K562 (cell line): ENCODE data around the gene SLC25A21. TPM values are rescaled to one million over a fixed set of nuclear protein-coding genes. Genes with fewer than 3 reads are reported as not detected.

ENCODE experiments used
- ATAC-seq: fragments of 200-7000 bp; cut with Tn5 transposase; 3 replicates; pipeline ENCODE4 v1.9.1; 2020; ENCODE audit warnings: moderate library complexity
- BruUV-seq: library from RNA; stranded (reverse); fragments of 400-500 nt; replicated peaks from 2 replicates; lab custom pipeline; 2021; lab: Mats Ljungman, UMichigan
- CTCF ChIA-PET: fragments of 300-600 bp; formaldehyde crosslinking; extraction: SDS; loops from one replicate; lab custom pipeline; 2021; ENCODE audit warnings: low intra/inter-chr PET ratio; lab: Yijun Ruan, JAX
- POLR2A ChIA-PET: fragments of 300-600, 350-650 bp; sonication (Branson Sonifier 250); formaldehyde crosslinking; extraction: SDS; loops from one replicate; lab custom pipeline; 2021; ENCODE audit warnings: antibody characterized with exemption, inconsistent platforms; lab: Yijun Ruan, JAX
- DNase-seq, 4 experiments: peaks; one replicate each; pipeline versions ENCODE4 v3.0.0 to v3.0.0-alpha.2; 2011 to 2018; ENCODE audit warnings: low spot score in 3 of 4, mixed read lengths in 3 of 4; ENCODE audit errors: extremely low read depth in 1 of 4
- FAIRE-seq: peaks from 2 replicates; lab custom pipeline; 2011; peaks lifted over from hg19 to GRCh38; lab: Jason Lieb, UNC
- H2AFZ ChIP-seq: 2 replicates; pipeline ENCODE4 v1.6.0; 2011; ENCODE audit warnings: low read depth, low read length, control low read depth, inconsistent platforms
- H3K27ac ChIP-seq: fragments of 200-600 bp; 3 replicates; pipeline ENCODE4 v1.8.0; 2011; ENCODE audit warnings: low read depth, mild to moderate bottlenecking, control low read depth, inconsistent platforms, low read length, moderate library complexity, mixed read lengths; ENCODE audit errors: extremely low read depth
- H3K27me3 ChIP-seq, 2 experiments: fragments of 300-600 bp in 1 of 2; 2 replicates in 1 of 2; 3 replicates in 1 of 2; pipeline versions ENCODE4 v1.6.0 to v1.8.0; 2011; ENCODE audit warnings: inconsistent platforms in 2 of 2, low read length in 2 of 2, mild to moderate bottlenecking in 1 of 2, mixed read lengths in 1 of 2, moderate library complexity in 1 of 2; ENCODE audit not compliant: control insufficient read depth in 2 of 2, insufficient read depth in 2 of 2
- H3K36me3 ChIP-seq: fragments of 300-600 bp; 3 replicates; pipeline ENCODE4 v1.8.0; 2011; ENCODE audit warnings: mild to moderate bottlenecking, low read length, inconsistent platforms; ENCODE audit not compliant: control insufficient read depth, insufficient read depth
- H3K4me1 ChIP-seq, 2 experiments: fragments of 200-600 bp in 1 of 2; replicated peaks in 1 of 2; 2 replicates in 1 of 2; 3 replicates in 1 of 2; pipeline versions ENCODE4 v1.5.1 to v1.8.0; 2011; ENCODE audit warnings: inconsistent platforms in 2 of 2, low read length in 2 of 2, mild to moderate bottlenecking in 1 of 2, mixed read lengths in 1 of 2, moderate library complexity in 1 of 2; ENCODE audit not compliant: control insufficient read depth in 2 of 2, insufficient read depth in 2 of 2
- H3K4me2 ChIP-seq: 2 replicates; pipeline ENCODE4 v1.6.1; 2011; ENCODE audit warnings: low read length, control low read depth, inconsistent platforms, mixed read lengths; ENCODE audit not compliant: insufficient read depth
- H3K4me3 ChIP-seq: fragments of 200-600 bp; sonication (generic), shearing (Covaris generic); 2 replicates; pipeline ENCODE4 v1.5.1; 2016; ENCODE audit warnings: control low read depth, inconsistent platforms
- H3K79me2 ChIP-seq: fragments of 200-600 bp; 3 replicates; pipeline ENCODE4 v1.8.0; 2011; ENCODE audit warnings: low read length, inconsistent platforms; ENCODE audit not compliant: control insufficient read depth, insufficient read depth
- H3K9ac ChIP-seq, 2 experiments: 2 replicates each; pipeline versions ENCODE4 v1.6.0 to v1.6.1; 2011; ENCODE audit warnings: low read depth in 2 of 2, low read length in 2 of 2, control low read depth in 1 of 2, inconsistent platforms in 1 of 2, mild to moderate bottlenecking in 1 of 2, mixed read lengths in 1 of 2; ENCODE audit not compliant: insufficient read depth in 1 of 2
- H3K9me1 ChIP-seq: one replicate; pipeline ENCODE4 v1.6.0; 2011; ENCODE audit warnings: inconsistent platforms, mild to moderate bottlenecking, low read length, moderate library complexity; ENCODE audit not compliant: control insufficient read depth, insufficient read depth
- H3K9me3 ChIP-seq: replicated peaks from 2 replicates; pipeline ENCODE4 v1.5.1; 2011; ENCODE audit warnings: low read depth, low read length, inconsistent platforms; ENCODE audit not compliant: control insufficient read depth, insufficient read depth
- H4K20me1 ChIP-seq: replicated peaks from 2 replicates; pipeline ENCODE4 v1.6.1; 2011; ENCODE audit warnings: low read length, inconsistent platforms, mixed read lengths; ENCODE audit not compliant: control insufficient read depth, insufficient read depth
- CBX1 ChIP-seq: sonication (generic); IDR thresholded peaks from 2 replicates; pipeline ENCODE4 v1.6.1; 2016; ENCODE audit warnings: antibody characterized with exemption, low read depth, mild to moderate bottlenecking
- PHF8 ChIP-seq: fragments of 200-600 bp; sonication (generic); IDR thresholded peaks from 2 replicates; pipeline ENCODE4 v1.6.1; 2012; ENCODE audit warnings: mixed run types, mild to moderate bottlenecking, inconsistent platforms, low read length, moderate library complexity, borderline replicate concordance
- SMAD3 ChIP-seq: fragments of 450-650 bp; formaldehyde crosslinking; conservative IDR thresholded peaks from 2 replicates; pipeline ENCODE4 v1.4.0; 2020; ENCODE audit warnings: mild to moderate bottlenecking
- ZNF780A ChIP-seq: fragments of 250-450 bp; sonication (Bioruptor Pico); IDR thresholded peaks from 2 replicates; pipeline ENCODE4 v1.5.0; 2021; ENCODE audit warnings: mild to moderate bottlenecking
- WGBS: fragments of 100-300 bp; shearing (Covaris generic); methylation state at CpG from one replicate; pipeline ENCODE4 v1.1.6; 2016; ENCODE audit warnings: low coverage, mixed read lengths; ENCODE audit not compliant: insufficient coverage; ENCODE audit errors: missing lambda C conversion rate; 5-methylcytosine and 5-hydroxymethylcytosine counted together
- in situ Hi-C: fragments of 300-500 bp; cut with MboI; formaldehyde crosslinking; loops from 4 replicates; pipeline ENCODE4 v1.15.0; 2018; ENCODE audit warnings: inconsistent platforms, mixed read lengths
- intact Hi-C: fragments of 100-400 bp; cut with micrococcal nuclease; formaldehyde crosslinking; loops from 2 replicates; pipeline ENCODE4 v1.14.2; 2022
- polyA plus RNA-seq, 8 experiments: library from polyadenylated mRNA; depleted of rRNA in 4 of 8; stranded (reverse) in 5 of 8; unstranded in 3 of 8; fragments of >200 nt; fragmentation: Nextera tagmentation in 2 of 8; fragmentation: Illumina TruSeq in 1 of 8; extraction: Ambion mirVana in 2 of 8; extraction: Trizol in 1 of 8; gene quantifications; 2 replicates each; pipeline versions ENCODE4 v1.2.1 to v1.2.3, GENCODE V29; 2011 to 2014; ENCODE audit warnings: inconsistent platforms in 1 of 8, missing spikeins in 1 of 8
- total RNA-seq, 7 experiments: library from RNA; depleted of rRNA in 6 of 7; stranded (reverse); fragments of >200 nt in 6 of 7; fragmentation: Illumina TruSeq in 2 of 7; extraction: Trizol in 2 of 7; gene quantifications; 2 replicates each; pipeline versions ENCODE4 v1.2.1 to v1.2.3, GENCODE V29; 2011 to 2021; ENCODE audit warnings: low replicate concordance in 1 of 7
- TF ChIP-seq, protein P1 (sequence below): fragments of 450-650 bp; IDR thresholded peaks from 2 replicates; pipeline ENCODE4 v1.6.1; 2016; ENCODE audit warnings: missing biosample characterization, missing genetic modification characterization

The SLC25A21 gene
- total and polyA plus RNA-seq, 9 of the 15 experiments (the other 6 are each of a cell fraction or from before 2014, with no cell fraction given): 15.2 to 46.7 (median 28.7) TPM

DNA sequence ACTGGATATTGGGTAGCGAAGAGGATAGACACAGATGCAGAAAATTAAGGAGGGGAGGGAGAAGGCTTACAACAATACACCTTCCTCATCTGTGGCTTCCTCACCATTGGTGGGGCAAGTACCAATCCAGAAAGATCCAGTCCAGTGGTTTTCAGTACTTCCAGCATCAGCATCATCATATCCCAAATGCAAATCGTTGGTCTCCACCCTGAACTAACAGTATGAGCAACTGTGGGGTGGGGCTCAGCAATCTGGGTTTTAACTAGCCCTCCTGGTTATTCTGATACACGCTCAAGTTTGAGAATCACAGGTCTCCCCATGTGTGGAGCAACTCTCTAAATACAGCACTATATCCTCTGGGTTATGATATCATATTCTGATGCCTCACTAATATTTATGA, 317.0 kb downstream of the SLC25A21 start:
- FAIRE-seq (no peak), ATAC-seq (no peak), DNase-seq (no peak)
- no peaks in the 10 kb centered on the region for H3K9me1 ChIP-seq
- 56% methylated on average over 2 of the region's 3 CpGs for WGBS
- no peak overlapping the region for H3K9ac ChIP-seq
- ChIA-PET POLR2A (no interaction called here), CTCF (no interaction called here)
- H3K27me3 ChIP-seq: no peaks in the 10 kb centered on the region
- H3K4me1 ChIP-seq: no peaks in the 10 kb centered on the region; a peak in 1 of 5 replicates
- in situ Hi-C loops: no loop called here
- TF ChIP-seq, protein P1, sequence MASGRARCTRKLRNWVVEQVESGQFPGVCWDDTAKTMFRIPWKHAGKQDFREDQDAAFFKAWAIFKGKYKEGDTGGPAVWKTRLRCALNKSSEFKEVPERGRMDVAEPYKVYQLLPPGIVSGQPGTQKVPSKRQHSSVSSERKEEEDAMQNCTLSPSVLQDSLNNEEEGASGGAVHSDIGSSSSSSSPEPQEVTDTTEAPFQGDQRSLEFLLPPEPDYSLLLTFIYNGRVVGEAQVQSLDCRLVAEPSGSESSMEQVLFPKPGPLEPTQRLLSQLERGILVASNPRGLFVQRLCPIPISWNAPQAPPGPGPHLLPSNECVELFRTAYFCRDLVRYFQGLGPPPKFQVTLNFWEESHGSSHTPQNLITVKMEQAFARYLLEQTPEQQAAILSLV: no peak
- no peak for TF ChIP-seq PHF8
- no peak for TF ChIP-seq CBX1
- TF ChIP-seq ZNF780A (CRISPR knock-in tag): no peak
- no peak for TF ChIP-seq SMAD3 (CRISPR knock-in tag)
- H4K20me1 ChIP-seq: no peaks in the 10 kb centered on the region; the same call in 1 of the 2 replicates
- no peaks in the 10 kb centered on the region for H3K79me2 ChIP-seq
- H3K36me3 ChIP-seq: no peaks in the 10 kb centered on the region
- H3K4me2 ChIP-seq: no peak overlapping the region
- H2AFZ ChIP-seq: no peak overlapping the region
- H3K4me3 ChIP-seq: no peak overlapping the region
- H3K9me3 ChIP-seq: no peaks in the 10 kb centered on the region
- intact Hi-C loops: no loop called here
- no peak overlapping the region for H3K27ac ChIP-seq
- BruUV-seq: no TSS peak
